AG20443 (cell line): ENCODE results near the gene ZIC2.
"Not testable (repeated sequence)": the region's sequence is repeated elsewhere in the genome, so short reads cannot be mapped to it uniquely, and the experiment has no call there.

ENCODE experiments used
- DNase-seq: peaks from one replicate; pipeline ENCODE4 v3.0.0; 2012; ENCODE audit warnings: low spot score, mixed read lengths

The ZIC2 gene

DNA sequence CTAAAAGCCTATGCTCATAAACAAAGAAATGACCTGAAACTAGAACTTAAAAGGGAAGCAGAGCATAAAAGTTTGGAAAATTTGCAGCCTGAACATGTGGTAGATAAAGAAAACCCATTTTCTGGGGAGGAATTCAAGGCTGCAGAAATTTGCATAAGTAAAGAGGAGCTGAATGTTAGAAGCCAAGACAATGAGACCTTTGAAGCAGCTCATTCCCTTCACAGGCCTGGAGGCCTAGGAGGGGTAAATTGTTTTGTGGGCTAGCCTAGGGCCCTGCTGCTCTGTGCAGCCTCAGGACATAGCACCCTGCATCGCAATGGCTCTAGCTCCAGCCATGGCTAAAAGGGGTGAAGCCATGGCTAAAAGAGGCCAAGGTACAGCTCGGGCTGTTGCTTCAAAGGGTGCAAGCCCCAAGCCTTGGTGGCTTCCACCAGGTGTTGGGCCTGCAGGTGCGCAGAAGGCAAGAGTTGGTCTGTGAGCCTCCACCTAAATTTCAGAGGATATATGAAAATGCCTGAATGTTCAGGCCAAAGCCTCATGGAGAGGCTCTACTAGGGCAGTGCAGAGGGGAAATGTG lies 38.3 kb downstream of the ZIC2 start:
- no peak for DNase-seq

DNA sequence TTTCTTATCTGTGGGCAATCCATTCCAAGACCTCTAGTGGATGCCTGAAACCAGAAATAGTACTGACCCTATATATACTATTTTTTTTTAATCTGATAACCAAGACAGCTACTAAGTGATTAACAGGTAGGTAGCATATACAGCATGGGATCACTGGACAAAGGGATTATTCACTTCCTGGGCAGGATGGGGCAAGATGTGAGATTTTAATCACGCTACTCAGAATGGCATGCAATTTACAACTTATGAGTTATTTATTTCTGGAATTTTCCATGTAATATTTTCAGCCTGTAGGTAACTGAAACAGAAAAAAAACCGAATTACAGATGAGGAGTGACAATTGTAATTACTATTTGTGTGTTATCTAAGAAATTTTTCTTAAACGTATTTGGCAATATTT lies 41.2 kb downstream of the ZIC2 start:
- no peak for DNase-seq

DNA sequence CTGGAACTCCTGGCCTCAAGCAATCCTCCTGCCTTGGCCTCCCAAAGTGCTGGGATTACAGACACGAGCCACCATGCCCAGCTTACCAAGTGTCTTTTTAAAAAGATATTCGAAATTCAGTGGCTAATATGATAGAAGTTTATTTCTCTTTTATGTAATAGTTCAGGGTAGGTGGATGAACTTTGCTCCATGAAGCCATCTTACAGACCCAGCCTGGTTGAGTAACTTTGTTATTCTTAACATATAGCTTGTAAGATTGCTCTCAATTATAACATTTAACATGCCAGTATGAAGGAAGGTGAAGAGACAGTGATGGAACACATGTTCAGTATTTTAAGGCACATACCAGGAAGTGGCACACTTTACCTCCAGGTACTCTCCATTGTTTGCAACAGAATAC lies 42.4 kb downstream of the ZIC2 start:
- no peak for DNase-seq

DNA sequence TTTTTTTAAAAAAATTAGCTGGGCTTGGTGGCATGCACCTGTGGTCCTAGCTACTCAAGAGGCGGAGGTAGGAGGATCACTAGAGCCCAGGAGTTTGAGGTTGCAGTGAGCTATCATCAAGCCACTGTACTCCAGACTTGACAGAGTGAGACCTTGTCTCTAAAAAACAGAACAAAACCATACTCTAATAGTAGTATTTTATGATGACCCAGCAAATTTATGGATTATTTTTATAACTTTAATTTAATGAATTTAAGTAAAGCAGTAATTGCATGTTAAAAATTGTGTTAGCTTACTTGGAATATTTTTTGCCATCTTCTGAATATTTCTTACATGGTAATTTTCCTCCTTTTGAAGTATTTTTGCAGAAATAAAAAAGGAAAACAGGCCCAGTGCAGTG lies 48.3 kb downstream of the ZIC2 start:
- no peak for DNase-seq

DNA sequence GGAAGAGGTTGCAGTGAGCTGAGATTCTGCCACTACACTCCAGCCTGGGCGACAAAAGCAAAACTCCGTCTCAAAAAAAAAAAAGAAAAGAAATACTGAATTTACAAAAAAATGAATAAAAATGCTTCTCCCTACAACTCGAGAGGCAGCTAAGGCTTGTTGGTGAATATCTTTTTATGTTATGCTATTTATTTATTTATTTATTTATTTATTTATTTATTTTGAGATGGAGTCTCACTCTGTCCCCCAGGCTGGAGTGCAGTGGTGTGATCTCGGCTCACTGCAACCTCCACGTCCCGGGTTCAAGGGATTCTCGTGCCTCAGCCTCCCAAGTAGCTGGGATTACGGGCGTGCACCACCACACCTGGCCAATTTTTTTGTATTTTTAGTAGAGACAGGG lies 51.1 kb downstream of the ZIC2 start:
- DNase-seq = not testable (repeated sequence)

DNA sequence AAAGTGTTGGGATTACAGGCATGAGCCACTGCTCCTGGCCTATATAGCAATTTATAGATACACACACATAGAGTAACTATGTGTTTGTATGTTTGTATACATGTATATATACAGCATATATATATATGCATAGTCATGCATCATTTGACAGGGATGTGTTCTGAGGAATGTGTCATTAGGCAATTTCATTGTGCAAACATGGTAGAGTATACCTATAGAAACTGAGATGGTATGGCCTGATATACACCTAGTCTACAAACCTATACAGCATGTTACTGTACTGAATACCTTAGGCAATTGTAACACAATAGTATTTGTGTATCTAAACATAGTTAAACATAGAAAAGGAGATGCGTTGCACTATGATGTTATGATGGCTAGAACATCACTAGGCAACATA lies 54.4 kb downstream of the ZIC2 start:
- no peak for DNase-seq
